ENCODE results near the gene GBE1. TPM values are rescaled to one million over a fixed set of nuclear protein-coding genes. Genes with fewer than 3 reads are reported as not detected.

Gene GBE1
- total RNA-seq, 6 experiments from 2014 or later, result 78.3 to 93.4 (median 87.8) TPM

DNA sequence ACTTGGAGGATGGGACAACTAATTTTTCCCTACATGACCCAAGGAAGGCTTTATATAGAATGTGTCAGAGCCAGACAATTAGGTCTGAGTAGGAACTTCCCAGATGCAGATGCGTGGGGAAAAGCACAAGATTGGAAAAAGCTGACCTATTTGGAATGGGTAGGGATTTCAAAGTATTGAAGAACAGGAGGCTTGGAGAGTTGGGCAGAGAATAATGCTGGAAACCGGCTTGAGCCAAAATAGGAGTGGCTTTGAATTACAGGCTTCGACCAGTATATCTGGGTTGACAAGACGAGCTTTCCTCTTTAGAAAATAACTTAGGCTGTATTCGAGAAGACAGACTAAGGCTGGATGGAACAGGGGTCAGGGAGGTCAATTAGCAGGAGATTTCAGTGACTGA, 181.1 kb downstream of the GBE1 start:
- Mint-ChIP-seq H3K27me3 (ENCODE audit: insufficient read depth) (no peaks in the 10 kb centered on the region), H3K4me1 (ENCODE audit: low read depth) (no peaks in the 10 kb centered on the region), H3K9me3 (no peaks in the 10 kb centered on the region), H3K4me3 (no peak overlapping the region), H3K36me3 (ENCODE audit: low read depth) (peaks cover 5% of the 10 kb centered on the region; the same call in 1 of the 2 replicates), H3K27ac (no peak overlapping the region; the same call in 1 of the 2 replicates)
- no peak for TF ChIP-seq CTCF (IDR thresholded peaks at IDR 0.05)
- DNase-seq, result no peak

DNA sequence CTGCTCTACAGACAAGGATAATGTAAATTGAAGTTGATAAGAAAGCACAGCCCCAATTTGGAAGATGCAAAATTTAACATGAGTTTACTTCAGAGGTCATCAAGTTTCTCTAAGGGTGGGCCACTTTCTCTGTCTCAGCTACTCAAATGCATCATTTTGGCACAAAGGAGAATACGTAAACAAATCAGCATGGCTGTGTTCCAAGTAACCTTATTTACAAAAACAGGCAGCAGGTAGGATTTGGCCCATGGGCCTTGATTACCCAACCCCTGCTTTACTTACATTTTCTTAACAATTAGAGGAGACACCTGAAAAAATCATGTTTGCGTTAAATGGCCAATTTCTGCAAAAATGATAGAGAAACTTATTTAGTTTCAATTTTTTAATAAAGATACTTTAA, 181.7 kb downstream of the GBE1 start:
- no peak for TF ChIP-seq CTCF (IDR thresholded peaks at IDR 0.05)
- Mint-ChIP-seq H3K4me3 (no peak overlapping the region), H3K9me3 (no peaks in the 10 kb centered on the region), H3K4me1 (ENCODE audit: low read depth) (no peaks in the 10 kb centered on the region), H3K27ac (no peak overlapping the region), H3K36me3 (ENCODE audit: low read depth) (peaks cover 5% of the 10 kb centered on the region; the same call in 1 of the 2 replicates), H3K27me3 (ENCODE audit: insufficient read depth) (no peaks in the 10 kb centered on the region)
- no peak for DNase-seq

GRCh38 chr3:81572201-81572756, 189.2 kb downstream of the GBE1 start:
- H3K9me3 Mint-ChIP-seq, result no peaks in the 10 kb centered on the region
- H3K36me3 Mint-ChIP-seq (ENCODE audit: low read depth), result peaks cover 6% of the 10 kb centered on the region; the same call in 1 of the 2 replicates
- TF ChIP-seq CTCF (IDR thresholded peaks at IDR 0.05), result no peak
- no peak overlapping the region for H3K4me3 Mint-ChIP-seq
- DNase-seq, result no peak
- no peaks in the 10 kb centered on the region; the same call in 1 of the 2 replicates for H3K27me3 Mint-ChIP-seq (ENCODE audit: insufficient read depth)
- H3K4me1 Mint-ChIP-seq (ENCODE audit: low read depth), result no peaks in the 10 kb centered on the region
- H3K27ac Mint-ChIP-seq, result no peak overlapping the region

DNA sequence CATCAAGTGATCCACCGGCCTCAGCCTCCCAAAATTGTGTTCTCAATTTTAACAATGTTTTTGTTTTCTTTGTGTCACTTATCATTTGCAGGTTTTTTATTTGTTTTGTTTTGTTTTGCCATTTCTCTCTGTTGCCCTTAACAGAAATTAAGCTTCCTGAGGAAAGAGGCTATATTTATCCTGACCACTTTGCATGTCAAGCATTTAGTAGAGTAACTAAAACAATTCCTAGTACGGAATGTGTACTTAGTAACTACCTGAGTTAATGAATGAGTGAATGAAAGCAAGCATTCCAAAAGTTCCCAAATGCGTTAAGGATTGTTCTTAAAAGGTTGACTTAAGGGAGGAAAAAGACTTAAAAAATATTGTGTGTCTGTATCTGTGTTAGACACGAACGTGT, 193.1 kb downstream of the GBE1 start:
- H3K27ac Mint-ChIP-seq, result no peak overlapping the region
- no peaks in the 10 kb centered on the region; the same call in 1 of the 2 replicates for H3K27me3 Mint-ChIP-seq (ENCODE audit: insufficient read depth)

GRCh38 chr3:81565041-81565440, 196.4 kb downstream of the GBE1 start:
- Mint-ChIP-seq H3K27me3 (ENCODE audit: insufficient read depth) (no peaks in the 10 kb centered on the region), H3K4me3 (no peak overlapping the region), H3K4me1 (ENCODE audit: low read depth) (peaks cover 14% of the 10 kb centered on the region), H3K9me3 (no peaks in the 10 kb centered on the region), H3K36me3 (ENCODE audit: low read depth) (peaks cover 11% of the 10 kb centered on the region), H3K27ac (0 out of 2 replicates have a peak overlapping the region, but pooled peaks have one; percentile 11)
- no peak for TF ChIP-seq CTCF (IDR thresholded peaks at IDR 0.05)
- DNase-seq, result peak; percentile 25

More for the DNA sequence above, 193.1 kb downstream of the GBE1 start:
- H3K9me3 Mint-ChIP-seq, result no peaks in the 10 kb centered on the region
- peaks cover 17% of the 10 kb centered on the region for H3K36me3 Mint-ChIP-seq (ENCODE audit: low read depth)
- no peak for DNase-seq
- peaks cover 14% of the 10 kb centered on the region for H3K4me1 Mint-ChIP-seq (ENCODE audit: low read depth)
- no peak for TF ChIP-seq CTCF (IDR thresholded peaks at IDR 0.05)
- no peak overlapping the region for H3K4me3 Mint-ChIP-seq

Data from HFFc6 (cell line).